Spleen (tissue), 7 donors: Measurements from ENCODE around the gene ANKRD10.

Experiments used
- POLR2A ChIP-seq, 3 donors: fragments of 450-650 bp; IDR thresholded peaks; one replicate each; pipeline ENCODE4 v1.5.1; 2017; ENCODE audit warnings: antibody characterized with exemption in 3 of 3, mild to moderate bottlenecking in 1 of 3
- TF ChIP-seq, protein P1 (sequence below), 11 experiments: fragments of 200-600 bp in 7 of 11; fragments of 450-650 bp in 4 of 11; sonication (generic) in 4 of 11; IDR thresholded peaks in 8 of 11; conservative IDR thresholded peaks in 3 of 11; 1 replicate in 7 of 11; 2 replicates in 4 of 11; pipeline versions ENCODE4 v1.4.0 to v1.8.0; 2016 to 2021; ENCODE audit warnings: antibody characterized with exemption in 11 of 11, inconsistent platforms in 4 of 11, mild to moderate bottlenecking in 1 of 11
- donor health status: DM: no; HTN: no; CAD: no; lungs with moderate emphysema.
- donor health status: DM: no; HTN: no; CAD: no.
- donor health status: DM: no; HTN: no; CAD: no.

DNA sequence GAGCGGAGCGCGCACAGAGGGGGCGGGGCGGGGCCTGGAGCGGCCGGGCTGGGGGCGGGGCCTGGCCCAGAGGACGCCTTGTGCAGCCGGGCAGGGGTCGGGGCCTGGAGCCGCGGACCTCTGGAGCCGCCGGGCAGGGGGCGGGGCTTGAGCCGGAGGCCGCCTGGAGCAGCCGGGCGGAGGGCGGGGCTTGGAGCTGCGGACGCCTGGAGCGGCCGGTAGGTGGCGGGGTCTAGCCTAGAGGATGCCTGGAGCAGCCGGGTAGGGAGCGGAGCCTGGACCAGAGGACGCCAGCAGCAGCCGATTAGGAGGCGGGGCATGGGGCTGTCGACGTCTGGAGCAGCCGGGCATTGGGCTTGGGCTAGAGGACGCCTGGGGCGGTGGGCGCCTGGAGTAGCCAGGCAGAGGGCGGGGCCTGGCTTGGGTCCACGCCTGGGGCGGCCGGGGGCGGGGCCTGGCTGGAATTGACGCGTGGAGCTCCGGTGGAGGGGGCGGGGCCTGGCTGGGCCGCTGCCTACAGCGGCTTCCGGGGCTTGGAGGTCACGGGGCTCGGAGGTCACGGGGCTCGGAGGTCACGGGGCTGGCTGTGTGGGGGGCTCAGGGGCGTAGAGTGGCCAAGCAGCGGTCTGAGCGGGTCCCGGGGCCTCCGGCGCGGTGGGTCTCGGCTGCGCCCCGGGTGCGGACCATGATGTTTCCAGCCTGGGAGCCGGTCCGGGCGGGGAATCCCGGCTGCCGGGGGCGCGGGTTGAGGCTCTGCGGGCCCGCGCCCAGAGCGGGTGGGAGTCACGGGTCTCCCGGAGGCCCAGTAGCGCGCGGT is at the start of gene ANKRD10:
- TF ChIP-seq POLR2A (IDR thresholded peaks at IDR 0.05) = peak in 1 of 3 donors; percentile 47
- TF ChIP-seq, protein P1, sequence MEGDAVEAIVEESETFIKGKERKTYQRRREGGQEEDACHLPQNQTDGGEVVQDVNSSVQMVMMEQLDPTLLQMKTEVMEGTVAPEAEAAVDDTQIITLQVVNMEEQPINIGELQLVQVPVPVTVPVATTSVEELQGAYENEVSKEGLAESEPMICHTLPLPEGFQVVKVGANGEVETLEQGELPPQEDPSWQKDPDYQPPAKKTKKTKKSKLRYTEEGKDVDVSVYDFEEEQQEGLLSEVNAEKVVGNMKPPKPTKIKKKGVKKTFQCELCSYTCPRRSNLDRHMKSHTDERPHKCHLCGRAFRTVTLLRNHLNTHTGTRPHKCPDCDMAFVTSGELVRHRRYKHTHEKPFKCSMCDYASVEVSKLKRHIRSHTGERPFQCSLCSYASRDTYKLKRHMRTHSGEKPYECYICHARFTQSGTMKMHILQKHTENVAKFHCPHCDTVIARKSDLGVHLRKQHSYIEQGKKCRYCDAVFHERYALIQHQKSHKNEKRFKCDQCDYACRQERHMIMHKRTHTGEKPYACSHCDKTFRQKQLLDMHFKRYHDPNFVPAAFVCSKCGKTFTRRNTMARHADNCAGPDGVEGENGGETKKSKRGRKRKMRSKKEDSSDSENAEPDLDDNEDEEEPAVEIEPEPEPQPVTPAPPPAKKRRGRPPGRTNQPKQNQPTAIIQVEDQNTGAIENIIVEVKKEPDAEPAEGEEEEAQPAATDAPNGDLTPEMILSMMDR (IDR thresholded peaks at IDR 0.05 in 8 of 11, conservative IDR thresholded peaks at IDR 0.05 in 3 of 11) = peak; percentile 87 to 100 (median 98)
